Upper lobe of left lung (tissue), 4 donors: ENCODE results near the gene PALM.

Experiments
- EP300 ChIP-seq, 4 donors: sonication (generic); formaldehyde crosslinking; IDR thresholded peaks; one replicate each; pipeline ENCODE4 v1.5.1; 2017; ENCODE audit warnings: antibody characterized with exemption in 4 of 4, control low read depth in 2 of 4
- POLR2AphosphoS5 ChIP-seq, 2 donors: sonication (generic); formaldehyde crosslinking; IDR thresholded peaks; one replicate each; pipeline ENCODE4 v1.5.1; 2017; ENCODE audit warnings: antibody characterized with exemption in 2 of 2

GRCh38 chr19:771332-771785 is 62.6 kb downstream of the PALM start:
- no peak for TF ChIP-seq POLR2AphosphoS5 (IDR thresholded peaks at IDR 0.05)
- TF ChIP-seq EP300 (IDR thresholded peaks at IDR 0.05): no peak
